Measurements from ENCODE around the gene CPSF3. TPM values are rescaled to one million over a fixed set of nuclear protein-coding genes. Genes with fewer than 3 reads are reported as not detected.
A peak's percentile ranks its signal among the peaks of the same experiment; 100 is the strongest.

Gene CPSF3
- total RNA-seq (28.0 and 28.4 TPM in 2 replicates), polyA plus RNA-seq (13.0 and 18.2 TPM in 2 replicates), polyA minus RNA-seq (13.9 and 16.6 TPM in 2 replicates)
- total RNA-seq (2013) = 37.5 TPM

DNA sequence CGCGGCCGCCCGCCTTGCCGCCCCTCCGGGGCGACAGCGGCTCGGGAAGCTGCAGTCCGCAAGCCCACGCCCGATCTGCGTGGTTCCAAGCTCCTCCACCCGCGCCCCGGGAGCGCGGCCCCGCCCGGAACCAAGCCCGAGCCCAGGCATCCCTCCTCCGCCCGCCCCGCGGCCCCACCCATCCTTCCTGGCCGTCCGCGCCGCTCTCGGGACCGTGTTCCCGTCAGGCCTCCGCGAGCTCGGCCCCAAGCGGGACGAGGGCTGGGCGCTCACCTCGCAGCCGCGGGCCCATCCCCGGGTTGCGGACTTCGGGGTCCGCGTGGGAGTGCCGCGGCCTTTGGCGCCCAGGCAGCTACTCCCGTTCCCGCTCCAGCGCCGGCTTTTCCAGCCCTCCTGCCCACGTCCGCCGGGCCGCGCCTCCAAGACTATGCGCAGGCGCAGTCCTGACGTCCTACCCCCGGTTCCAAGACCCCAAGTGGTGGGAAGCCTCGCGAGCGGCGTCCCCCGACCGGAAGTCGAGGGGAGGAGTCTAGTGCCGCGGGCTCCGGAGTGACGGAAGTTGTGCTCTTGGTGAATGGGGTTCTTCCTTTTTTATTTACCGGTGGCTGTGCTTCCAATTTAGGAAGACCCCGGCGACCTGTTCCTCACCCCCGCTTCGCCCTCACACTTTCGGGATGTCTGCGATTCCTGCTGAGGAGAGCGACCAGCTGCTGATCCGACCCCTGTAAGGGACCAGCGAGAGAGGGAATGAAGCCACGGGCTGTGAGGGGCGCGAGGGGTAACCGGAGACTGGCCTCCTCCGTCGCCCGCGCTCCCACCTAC is at the start of gene CPSF3, which contains the start of gene ITGB1BP1:
CPSF3 (plus strand) TSS at position 555 of the 822 bp plus-strand sequence; CDS start at position 675, 120 bp downstream.
ITGB1BP1 (minus strand) TSS at position 429 of the 822 bp plus-strand sequence. CDS start 4,831 bp downstream, outside the sequence.
- H3K4me1 ChIP-seq (ENCODE audit: control insufficient read depth in 2 of 2, insufficient read depth in 2 of 2, low read length in 2 of 2) = peaks cover 20 to 29% of the 10 kb centered on the region in 2 donors
- peaks cover 60% of the 10 kb centered on the region for H3K79me2 ChIP-seq (ENCODE audit: control insufficient read depth, insufficient read depth, low read length)
- TF ChIP-seq EZH2 (IDR thresholded peaks at IDR 0.05; ENCODE audit: borderline replicate concordance, insufficient read depth, low read depth, low read length, poor library complexity, severe bottlenecking) = no peak
- TF ChIP-seq, protein P1, sequence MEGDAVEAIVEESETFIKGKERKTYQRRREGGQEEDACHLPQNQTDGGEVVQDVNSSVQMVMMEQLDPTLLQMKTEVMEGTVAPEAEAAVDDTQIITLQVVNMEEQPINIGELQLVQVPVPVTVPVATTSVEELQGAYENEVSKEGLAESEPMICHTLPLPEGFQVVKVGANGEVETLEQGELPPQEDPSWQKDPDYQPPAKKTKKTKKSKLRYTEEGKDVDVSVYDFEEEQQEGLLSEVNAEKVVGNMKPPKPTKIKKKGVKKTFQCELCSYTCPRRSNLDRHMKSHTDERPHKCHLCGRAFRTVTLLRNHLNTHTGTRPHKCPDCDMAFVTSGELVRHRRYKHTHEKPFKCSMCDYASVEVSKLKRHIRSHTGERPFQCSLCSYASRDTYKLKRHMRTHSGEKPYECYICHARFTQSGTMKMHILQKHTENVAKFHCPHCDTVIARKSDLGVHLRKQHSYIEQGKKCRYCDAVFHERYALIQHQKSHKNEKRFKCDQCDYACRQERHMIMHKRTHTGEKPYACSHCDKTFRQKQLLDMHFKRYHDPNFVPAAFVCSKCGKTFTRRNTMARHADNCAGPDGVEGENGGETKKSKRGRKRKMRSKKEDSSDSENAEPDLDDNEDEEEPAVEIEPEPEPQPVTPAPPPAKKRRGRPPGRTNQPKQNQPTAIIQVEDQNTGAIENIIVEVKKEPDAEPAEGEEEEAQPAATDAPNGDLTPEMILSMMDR (IDR thresholded peaks at IDR 0.05) = no peak
- no peaks in the 10 kb centered on the region for H3K9me3 Mint-ChIP-seq (ENCODE audit: insufficient read depth)
- H3K9ac ChIP-seq (ENCODE audit: low read length) = peak within 1 kb of the TSS; percentile 88
- H3K27me3 ChIP-seq (replicated peaks in 1 of 4; ENCODE audit: control extremely low read depth in 1 of 4, control insufficient read depth in 3 of 4, insufficient read depth in 4 of 4, low read length in 3 of 4) = no peaks in the 10 kb centered on the region
- ATAC-seq (ENCODE audit: low read depth) (peak; percentile 85), DNase-seq (peak; percentile 98)
- peak within 1 kb of the TSS; percentile 92 for H3K27ac Mint-ChIP-seq
- peak within 1 kb of the TSS; percentile 82 for H3K4me2 ChIP-seq (replicated peaks; ENCODE audit: low read depth, low read length, poor library complexity, severe bottlenecking)
- no peaks in the 10 kb centered on the region for H3K27me3 Mint-ChIP-seq
- no peaks in the 10 kb centered on the region for H3K36me3 ChIP-seq (replicated peaks in 1 of 2; ENCODE audit: control extremely low read depth in 1 of 2, control insufficient read depth in 1 of 2, extremely low read depth in 1 of 2, insufficient read depth in 2 of 2, low read length in 1 of 2)
- peaks cover 31% of the 10 kb centered on the region for H4K20me1 ChIP-seq (ENCODE audit: control insufficient read depth, insufficient read depth, low read length, poor library complexity, severe bottlenecking)
- H3K27ac ChIP-seq (ENCODE audit: low read length in 2 of 2) = peak within 1 kb of the TSS; percentile 69 to 84
- H3K4me3 ChIP-seq (ENCODE audit: control extremely low read depth in 1 of 5, extremely low read depth in 1 of 5, insufficient read depth in 1 of 5, low read depth in 2 of 5, low read length in 4 of 5) = peak within 1 kb of the TSS; percentile 67 to 98 (median 88)
- CTCF ChIA-PET = interaction anchor here (0.9 to 1.8 kb wide), 2 partner anchors 207 to 208 kb away, joined by 4 to 5 read pairs; partner anchors contain the start of gene YWHAQ
- no peaks in the 10 kb centered on the region for H3K9me3 ChIP-seq (ENCODE audit: control extremely low read depth in 1 of 3, control insufficient read depth in 2 of 3, insufficient read depth in 1 of 3, low read length in 2 of 3)
- under 1% methylated on average over 88 of the region's 91 CpGs for WGBS (ENCODE audit: insufficient coverage)
- H2AFZ ChIP-seq (ENCODE audit: insufficient read depth, low read depth, low read length, poor library complexity, severe bottlenecking) = peak within 1 kb of the TSS; percentile 92
- intact Hi-C loops (cut with micrococcal nuclease) = loop anchor here (1.0 to 5.0 kb wide), 6 partner anchors 51 to 1389 kb away; partner anchors contain the start of genes IAH1, KIDINS220, ODC1 and PDIA6
- POLR2A ChIA-PET = interaction anchor here (1.8 to 3.2 kb wide), 2 partner anchors 132 to 207 kb away, joined by 8 to 10 read pairs; partner anchors contain the start of genes ADAM17 and YWHAQ
- no peak within 1 kb of the TSS for H3K4me3 Mint-ChIP-seq
- H3K4me1 Mint-ChIP-seq = peaks cover 29% of the 10 kb centered on the region

All from B cell (primary cell).